T-helper 9 cell (primary cell): ENCODE results near the gene BTBD9.

Source experiments
- DNase-seq: peaks from one replicate; pipeline ENCODE4 v3.0.0-alpha.2; 2020

BTBD9 gene

DNA sequence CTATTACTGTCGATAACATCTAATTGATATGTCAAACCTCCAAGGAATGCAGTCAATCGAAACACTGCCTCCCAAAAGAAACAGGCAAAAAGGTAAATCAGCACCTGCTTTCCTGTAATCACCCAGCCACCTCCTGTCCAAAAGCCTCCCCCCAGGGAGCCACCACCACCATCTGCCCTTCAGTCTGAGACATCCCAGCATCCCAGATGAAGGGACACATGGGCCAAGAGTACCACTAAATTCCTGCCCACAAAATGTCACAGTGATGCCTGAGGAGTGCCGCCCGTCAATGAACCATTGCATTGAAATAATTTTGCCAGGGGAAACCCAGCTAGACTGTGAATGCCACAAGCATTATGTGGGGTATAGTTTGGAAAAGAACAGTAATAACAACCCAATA, 418.5 kb downstream of the BTBD9 start:
- DNase-seq = no peak

DNA sequence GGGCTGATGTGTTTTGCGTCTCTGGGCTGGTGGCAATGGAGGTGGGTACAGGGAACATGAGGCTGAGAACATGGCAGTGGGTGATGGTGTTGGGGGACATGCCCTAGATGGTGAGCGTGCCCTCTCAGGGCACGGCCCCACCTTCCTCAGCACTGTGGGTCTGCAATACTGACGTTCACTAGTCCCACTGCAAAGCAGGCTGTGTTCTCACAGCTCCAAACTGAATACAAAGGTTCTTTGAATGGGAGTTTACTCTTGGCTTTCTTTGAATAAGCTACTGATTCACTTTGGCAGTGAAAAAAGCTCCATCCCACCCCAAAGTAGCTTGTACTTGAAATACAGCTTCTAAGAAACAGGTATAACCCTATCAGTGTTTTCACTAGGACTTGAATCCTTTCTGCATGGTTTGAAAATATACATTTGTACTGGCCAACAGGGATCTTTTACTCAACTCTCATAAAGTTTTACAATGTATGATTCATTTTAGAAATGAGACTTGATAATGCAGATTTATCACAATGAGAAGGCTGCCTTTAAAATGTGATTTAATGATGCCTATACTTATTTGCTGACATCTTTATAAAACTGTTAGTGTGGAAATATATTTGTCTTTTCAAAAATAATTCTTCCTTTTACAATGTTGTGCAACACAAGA, 419.5 kb downstream of the BTBD9 start:
- no peak for DNase-seq

DNA sequence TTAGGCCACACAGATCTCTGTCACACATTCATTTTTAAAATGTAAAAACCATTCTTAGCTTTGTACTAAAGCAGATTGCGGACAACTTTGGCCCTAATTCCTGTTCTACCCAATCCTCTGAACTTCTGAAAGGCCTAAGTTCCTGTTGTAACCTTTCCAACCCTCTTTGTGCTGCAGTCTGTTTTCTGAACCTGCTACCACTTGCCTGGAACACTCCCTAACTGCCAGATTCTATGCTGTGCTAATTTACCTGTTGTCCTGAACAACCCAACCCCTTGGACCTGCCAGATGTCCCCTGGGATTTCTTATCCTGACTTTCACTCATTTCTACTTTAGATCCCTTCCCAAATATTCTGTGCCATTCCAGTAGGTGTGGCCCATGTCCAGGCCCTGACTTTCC, 421.5 kb downstream of the BTBD9 start:
- DNase-seq = no peak

DNA sequence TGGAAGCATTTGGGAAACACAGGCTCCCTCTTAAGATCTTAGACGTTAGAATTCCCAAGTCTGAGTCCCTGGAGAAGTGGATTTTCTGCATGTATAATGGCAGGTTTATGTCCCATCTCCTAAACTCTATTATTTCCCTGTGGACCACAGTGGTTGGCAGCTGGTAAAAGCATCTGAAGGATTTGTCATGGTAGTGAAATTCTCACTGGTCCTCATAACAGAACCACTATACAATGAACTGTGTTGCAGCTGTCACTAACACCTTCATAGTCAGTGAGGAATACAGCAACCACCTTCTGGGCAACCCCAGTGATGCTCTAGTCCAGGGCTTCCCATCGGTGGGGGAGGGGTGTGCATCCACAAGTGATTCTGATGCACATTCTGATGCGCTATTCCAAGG, 423.3 kb downstream of the BTBD9 start:
- no peak for DNase-seq

DNA sequence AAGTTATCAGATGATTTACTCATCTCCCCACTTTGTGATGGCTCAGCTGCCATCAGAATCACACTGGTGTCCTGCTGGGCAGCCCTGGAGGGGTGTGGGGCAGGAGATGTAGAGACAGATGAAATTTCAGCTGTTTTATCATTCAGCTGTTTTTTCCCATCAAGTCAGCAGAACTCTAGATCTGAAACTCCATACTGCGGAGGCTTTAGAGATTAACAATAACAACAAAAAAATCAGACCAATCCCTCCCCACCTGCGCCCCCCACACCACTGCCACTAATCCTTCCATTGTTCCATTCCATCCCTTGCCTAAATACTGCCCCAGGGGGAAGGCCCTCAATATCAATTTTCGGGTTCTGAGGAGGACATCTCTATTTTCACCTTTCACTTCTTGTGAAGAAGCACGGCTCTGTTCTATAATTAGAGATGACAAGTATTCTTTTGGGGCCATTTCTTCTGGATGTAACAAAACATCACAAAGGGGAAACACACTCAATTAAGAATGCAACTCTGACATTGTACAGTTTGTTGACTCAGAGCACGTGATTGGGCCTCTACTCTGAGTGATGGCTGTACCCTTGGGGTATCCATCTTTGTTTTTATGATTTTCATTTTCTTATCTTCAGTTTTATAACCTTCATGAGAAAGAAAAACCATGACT, 423.9 kb downstream of the BTBD9 start:
- no peak for DNase-seq

DNA sequence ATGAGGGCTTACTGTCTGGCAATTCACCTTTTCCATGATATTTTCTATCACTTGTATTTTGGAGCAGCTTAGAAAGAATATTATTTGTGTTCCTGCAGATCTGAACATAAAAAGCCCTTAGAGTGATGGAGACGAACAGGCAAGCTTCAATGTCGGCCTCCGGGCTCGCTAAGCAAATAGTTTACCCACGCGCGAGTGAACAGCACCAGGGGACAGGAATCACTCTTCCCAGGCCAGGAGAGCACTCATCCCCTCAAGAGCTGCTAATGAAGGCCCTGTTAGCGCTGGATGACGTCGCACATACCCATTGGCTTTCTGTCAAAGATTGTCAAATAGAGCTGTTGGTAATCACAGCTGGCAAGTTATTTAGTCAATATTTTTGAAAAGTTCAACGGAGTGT, 424.5 kb downstream of the BTBD9 start:
- DNase-seq = no peak

DNA sequence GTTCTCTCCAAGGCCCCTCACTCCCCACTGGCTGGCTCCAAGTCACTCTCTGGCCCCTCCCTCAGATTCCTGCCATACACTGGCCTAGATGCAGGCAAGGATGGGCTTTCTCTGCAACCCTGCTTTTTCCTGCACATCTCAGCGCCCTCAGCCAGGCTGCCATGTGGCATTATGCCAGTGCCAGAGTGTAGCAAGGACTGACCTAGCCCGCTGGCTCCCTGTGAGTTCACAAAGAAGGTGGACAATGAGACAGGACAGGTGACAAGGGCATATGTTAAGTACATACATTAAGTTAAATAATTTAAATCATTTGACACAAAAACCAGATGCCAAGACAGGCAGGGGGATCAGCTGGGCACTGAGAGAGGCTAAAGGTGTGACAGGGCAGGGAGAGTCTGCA, 425.6 kb downstream of the BTBD9 start:
- DNase-seq = no peak

DNA sequence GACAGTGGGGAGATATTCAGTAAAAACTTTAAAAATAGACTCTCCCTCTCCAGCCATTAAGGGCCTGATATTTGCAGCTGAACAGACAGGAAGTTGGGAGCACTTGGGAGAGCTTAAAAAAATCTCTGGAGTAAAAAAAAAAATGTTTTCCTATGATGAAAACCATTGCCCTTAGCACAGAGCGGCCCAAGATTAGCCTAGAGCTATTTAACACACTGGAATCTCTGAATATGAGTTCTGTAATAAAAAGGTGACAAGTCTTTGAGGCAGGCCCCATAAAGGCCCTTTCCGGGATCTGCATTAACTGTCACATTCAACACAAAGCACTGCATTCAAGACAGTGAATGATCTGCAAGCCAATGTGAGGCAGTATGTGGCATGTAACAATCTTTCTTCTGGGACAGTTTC, 426.5 kb downstream of the BTBD9 start:
- DNase-seq = no peak

DNA sequence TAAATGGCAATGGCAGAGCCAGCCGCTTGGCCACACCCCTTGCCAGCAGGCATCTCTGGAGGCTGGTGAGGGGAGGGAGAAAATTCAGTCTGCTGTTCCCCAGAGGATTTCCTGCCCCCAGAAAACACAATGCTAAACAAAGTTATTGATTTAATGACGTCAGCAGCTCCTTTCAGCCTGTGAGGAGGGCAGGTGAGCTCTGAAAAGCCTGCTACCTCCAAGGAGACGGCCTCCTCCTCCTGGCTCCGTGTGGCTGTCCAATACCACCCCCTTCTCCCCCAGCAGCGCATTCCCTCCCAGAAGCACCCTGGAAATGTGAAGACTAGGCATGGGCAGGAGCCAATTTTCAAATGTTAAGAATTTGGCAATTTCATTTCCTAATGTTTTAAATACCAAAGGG, 427.1 kb downstream of the BTBD9 start:
- DNase-seq = no peak

DNA sequence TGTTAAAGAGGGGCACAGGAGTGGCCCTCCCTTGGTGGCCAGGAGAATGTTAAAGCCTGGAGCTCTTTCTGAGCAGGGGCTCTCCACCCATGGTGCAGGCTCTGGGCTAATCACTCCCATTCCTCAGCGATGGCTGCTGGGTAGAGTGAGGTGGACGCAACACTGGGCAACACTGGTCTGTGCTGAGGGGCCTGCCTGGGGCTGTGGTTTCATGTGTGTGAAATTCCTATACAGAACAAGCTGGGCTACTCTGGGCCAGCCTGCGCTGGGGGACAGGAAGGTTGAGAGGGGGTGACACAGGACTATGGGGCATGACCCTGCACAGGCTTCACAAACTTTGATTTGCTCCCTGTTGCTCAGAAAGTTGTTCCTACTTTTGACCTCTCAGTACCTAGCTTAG, 427.6 kb downstream of the BTBD9 start:
- DNase-seq = no peak

DNA sequence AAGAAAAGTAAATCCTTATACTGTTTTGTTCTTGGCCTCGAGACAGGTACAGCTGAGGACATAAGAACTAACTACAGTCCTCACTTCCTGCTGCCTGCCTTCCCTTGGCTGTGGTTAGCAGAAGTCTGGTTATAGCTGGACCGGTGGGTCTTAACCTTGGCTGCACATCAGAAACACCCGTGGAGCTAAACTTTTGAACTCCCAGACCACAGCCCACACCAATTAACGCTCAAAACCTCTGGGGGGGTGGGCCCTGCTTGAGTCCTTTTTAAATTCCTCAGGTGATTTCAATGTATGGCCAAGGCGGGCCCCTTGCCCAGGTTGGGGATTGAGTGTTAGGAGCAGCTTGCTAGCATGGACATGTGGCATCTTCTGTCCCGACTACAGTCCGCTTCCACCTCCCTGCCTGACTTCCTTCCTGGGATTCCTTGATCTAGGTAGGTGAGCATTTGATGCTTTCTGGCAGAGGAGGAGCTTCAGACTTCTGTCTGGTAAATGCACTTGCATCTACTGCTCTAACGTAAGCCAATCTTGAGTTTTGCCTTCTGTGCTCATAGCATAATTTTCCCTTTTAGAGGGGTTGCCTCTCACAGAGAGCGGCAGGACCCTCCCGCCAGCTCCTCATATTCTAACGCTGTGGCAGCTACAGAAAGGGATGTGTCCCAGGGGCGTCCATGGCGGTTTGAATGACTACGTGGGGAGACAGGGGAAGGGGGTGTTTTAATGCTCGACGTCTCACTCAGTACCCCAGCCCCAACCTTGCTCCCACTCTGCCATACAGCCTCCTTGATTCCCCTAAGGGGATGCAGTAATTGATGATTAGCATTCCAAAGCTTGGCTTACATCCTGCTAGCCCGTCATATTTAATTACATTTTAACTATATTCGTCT, 430.1 kb downstream of the BTBD9 start:
- DNase-seq = no peak

DNA sequence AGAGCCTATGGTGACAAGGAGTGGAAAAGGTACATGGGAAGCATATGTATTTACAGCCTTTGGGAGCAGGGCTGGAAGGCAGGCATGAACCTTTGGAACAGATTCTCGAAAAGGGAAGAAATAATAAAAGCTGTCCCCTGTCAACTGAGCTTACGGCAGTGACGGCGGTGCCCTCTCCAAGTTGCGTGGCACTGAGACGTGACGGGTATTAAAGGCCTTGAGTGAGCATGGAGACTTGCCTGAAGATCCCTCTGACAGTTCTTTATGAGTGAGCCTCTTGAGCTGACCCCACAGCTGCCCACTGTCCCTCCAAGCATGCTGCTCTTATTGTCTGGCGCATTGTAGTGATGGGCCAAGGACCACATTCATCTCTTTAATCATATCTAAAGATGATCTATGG, 431.7 kb downstream of the BTBD9 start:
- no peak for DNase-seq

DNA sequence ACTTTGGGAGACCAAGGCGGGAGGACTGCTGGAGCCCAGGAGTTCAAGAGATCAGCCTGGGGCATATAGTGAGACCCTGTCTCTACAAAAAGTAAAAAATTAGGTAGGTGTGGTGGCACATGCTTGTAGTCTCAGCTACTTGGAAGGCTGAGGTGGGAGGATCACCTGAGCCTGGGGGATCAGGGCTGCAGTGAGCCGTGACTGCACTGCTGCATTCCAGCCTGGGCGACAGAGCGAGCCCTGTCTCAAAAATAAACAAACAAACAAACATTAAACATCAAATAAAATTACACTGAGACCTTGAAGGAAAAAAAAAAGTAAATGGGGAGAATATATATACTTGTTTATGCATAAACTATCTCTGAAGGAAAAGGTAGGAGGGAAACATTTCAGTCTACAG, 432.4 kb downstream of the BTBD9 start:
- DNase-seq = no peak

DNA sequence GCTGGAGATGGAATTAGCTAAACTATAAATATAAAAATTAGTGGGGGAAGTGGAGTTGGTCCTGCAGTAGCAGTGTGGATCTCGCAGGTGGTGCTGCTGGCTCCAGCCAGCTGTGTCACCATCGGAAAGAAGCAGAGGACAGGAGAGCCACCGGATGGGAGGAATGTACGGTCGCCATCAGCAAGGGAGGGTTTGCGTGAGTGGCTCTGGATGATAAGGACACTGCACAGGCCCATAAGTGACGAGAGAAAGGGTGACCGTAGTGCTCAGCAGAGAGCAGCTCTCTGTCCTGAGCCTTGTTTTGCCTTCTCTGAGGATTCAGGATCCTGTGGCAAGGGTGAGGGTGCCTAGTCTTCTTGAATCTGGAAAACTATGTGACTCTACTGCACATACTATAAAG, 441.5 kb downstream of the BTBD9 start:
- no peak for DNase-seq

DNA sequence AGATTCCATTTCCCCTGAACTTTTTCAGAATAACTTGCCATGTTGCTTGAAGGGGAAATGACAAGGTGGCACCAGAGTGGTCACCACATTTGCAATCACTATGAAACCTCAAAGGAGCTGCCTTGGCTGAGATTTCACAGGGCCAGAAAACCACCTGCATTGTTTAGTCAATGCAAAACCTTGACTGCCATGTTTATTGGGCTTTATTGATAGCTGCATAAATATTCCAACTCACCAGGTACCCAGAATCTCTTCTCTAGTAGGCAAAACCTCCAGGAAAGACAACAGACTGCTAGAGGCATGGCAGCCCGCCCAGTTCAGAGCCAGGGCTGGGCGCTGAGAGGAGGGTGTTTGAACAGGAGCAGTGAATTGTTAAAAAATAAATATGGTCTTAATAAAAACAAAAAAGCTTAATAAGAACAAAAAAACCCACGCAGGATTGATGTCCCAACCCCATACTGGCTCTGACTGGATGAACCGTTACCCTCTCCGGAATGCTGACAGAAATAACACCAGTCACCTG, 444.6 kb downstream of the BTBD9 start:
- no peak for DNase-seq

DNA sequence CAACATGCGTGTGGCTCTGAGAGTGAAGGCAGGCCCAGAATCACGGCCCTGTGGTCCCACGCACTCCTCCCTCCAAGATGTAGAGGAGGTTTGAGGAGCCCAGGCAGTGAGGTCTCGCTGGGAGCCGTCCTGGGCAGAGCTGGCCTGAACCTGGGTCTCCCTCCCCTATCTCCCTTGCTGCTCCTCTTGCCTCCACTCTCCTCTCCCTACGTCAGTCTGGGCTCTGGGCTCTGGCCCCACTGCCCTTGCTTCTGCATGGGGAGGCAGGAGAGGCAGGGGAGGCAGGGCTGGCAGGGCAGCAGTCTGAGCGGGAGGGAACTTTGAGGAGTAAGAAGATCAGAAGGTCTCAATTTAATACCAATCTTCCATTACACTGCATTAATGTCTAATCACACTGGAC, 445.1 kb downstream of the BTBD9 start:
- DNase-seq = no peak

DNA sequence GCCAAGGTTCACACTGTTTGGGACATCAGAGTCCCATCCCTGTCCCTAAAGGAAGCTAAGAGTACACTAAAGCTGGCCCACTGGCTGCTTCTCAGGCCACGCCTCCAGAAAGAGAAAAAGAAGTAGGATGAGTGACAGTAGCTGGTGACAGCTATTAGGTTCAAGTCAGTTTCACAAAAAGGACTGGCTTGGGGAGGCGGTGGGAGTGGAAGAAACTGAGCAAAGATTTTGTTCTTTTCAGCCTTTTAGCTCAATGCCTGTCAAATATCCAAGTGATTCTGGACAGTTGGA, 445.5 kb downstream of the BTBD9 start:
- no peak for DNase-seq

DNA sequence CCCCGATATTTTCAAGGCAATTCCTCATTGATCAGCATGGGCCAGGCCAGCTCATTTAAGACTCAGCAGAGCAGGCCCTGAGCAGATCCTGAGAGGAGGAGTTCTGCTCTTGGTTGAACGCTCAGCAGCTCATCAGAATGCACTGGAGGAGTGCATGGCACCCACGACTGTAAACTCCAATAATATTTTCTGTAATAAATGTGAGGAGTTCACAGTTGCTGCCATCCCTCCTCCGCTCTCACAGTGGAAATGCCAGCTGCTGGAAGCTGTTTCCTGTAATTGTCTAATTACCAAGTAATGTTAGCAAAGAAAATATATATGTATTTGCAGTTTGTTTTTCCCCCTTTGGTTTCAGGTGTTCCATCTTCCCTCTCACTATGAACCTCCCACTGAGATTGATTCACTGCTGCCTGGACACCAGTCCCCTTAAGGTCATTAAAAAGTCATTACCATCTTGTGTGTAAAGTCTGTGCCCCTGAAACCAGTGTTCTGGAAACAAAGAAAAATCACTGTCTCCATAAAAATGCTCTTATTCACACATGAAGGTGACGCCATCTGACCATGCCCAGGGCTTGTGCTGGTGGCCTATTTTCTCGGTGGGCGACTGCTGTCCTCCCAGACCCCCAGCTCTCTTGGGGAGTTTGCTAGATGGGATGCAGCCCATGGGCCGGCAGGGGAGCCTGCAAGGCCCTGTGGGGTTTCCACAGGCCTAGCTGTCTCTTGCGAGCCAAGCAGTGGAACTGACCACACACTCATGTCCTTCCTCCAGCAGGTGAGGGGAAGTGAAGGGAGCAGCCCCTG, 446.0 kb downstream of the BTBD9 start:
- no peak for DNase-seq

DNA sequence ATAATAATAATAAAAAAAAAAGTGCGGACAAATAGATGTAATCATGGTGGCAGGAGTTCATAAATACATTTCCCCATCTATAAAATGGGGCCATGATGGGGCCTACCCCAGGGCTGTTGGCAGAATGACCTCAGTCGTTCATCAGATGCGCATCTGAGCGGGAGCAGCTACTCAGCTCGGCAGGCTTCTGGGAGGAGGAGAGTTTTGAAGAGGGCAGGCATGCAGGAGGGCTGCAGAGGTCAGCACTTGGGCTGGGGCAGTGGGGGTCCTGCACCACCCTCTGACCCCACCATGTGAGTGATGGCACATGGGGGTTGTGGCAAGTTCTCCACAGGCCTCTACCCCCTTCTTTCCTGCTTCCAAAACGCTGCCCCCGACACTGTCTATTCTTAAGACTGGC, 446.7 kb downstream of the BTBD9 start:
- DNase-seq = no peak

DNA sequence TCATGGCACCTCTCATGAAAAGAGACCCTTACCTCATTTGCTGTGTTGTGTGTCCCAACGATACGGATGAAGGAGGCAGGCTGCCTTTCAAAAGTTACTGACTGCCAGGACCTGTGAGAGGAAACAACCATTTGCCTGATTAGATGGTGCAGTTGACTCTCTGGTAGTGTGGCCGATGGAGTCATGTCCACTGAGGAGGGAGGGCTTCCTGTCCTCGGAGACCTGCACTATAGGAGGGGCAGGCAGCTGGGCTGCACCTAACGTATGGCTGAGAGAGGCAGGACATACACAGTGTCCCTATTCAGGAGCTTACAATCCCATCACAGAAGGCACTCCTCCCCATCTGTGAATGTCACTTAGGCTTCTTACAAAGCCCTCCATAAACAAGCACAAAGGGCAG, 447.2 kb downstream of the BTBD9 start:
- DNase-seq = no peak

DNA sequence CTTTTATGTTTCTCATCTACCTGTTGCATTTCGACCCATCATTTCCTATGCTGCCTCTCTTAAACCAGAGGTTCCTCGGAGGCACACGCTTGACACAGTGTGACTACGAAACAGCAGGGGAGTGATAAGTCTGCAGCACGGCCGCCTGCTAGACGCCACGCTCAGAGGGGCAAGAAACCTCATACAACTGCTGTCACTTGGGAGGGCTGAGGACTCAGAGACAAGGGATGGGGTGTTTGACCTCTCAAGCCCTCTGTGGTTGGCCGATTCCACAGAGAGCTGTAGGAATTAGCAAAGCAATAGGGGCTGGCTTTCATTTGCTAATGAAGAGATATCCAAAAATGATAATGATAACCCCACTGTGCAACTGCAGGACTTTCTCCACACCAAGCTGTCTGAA, 447.7 kb downstream of the BTBD9 start:
- DNase-seq = no peak

DNA sequence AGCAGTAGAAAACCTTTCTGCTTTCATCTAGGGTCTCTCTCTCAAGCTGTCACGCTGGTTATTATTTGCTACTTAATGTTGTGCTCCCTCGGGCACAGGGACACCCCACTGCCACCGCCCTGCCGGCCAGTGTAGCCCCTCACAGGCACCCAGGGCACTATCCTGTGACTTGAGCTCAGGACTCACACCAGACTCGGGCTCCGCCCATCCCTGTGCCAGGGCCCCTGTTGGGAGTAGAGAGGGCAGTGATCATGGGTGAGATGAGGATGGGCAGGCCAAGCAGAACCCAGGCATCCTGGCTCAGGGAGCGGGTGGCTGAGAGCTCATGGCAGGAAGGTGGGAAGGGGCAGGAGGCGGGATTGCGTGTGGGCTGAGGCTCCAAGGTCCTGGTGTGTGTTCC, 448.3 kb downstream of the BTBD9 start:
- DNase-seq = no peak

DNA sequence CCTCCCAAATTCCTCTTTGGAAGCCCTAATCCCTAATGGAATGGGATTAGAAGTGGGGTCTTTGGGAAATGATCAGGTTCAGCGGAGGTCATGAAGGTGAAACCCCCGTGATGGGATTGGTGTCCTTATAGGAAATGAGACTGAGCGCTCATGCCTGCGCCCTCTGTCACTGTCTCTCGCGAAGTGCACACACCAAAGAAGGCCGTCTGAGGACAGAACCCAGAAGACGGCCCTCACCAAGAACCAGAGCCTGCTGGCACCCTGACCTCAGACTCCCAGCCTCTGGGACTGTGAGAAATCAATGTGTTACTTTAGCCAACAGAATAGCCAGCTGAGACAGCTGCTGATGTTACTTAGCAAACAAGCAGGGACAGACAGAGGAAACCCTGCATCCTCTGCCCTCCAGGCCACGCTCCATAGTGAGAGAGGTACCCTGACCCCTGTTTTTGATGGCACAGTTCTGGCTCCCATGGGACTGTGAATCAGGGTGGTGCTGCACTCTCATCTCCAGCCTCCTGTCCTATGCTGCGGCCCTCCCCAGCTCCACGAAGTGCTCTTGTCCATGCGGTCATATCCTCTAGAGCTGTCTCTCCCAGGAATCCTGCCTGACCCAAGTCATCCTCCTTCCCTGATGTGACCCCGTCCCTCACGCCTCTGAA, 450.9 kb downstream of the BTBD9 start:
- DNase-seq = no peak
